ENCODE results near the gene NAT8L. TPM values are rescaled to one million over a fixed set of nuclear protein-coding genes. Genes with fewer than 3 reads are reported as not detected.

Gene NAT8L
- total and polyA plus RNA-seq, 2 of the 13 experiments (the other 11 are each of a cell fraction or from before 2014, with no cell fraction given): 2.2 to 3.3 TPM

DNA sequence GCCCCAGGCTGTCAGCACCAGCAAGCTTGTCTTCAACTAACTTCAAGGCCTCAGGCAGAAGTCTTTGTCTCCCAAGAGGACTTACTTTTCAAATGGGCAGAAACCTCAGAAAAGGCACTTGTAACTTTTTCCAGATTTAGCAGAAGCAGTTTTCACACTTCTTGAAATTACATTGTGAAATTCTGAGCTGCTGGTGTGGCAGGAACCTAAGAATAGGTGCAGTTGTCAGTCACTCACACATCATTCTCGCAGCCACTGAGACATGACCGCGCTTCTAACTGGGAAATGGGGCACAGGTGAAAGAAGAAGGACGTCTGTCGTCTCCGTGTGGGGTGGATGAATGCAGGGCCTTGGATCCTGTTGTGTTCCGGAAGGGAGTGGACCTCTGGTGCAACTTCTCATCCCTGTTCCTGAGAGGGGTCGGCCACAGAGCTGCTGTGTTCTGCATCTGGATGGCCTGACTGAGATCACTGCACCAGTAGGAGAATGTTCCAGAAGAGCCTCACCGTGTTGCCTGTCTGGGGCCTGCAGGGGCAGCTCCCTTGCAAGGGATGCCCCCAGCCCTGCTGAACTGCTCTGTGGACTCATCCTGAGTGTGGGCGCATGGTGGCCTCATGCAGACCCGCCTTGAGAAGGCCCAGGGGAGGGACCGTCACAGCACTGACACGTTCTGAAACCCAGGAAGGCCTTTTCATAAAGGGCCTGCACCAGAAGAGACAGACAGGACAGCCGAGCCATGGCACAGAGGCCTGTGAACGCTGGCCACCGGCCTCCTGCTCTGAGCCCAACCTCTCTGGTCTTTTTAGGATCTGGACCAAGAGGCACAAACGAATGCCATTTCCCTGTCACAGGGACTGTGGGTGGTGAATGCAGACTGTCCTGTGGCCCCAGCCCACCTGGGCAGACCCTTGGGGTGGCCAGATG lies 18.7 kb downstream of the NAT8L start (continued):
- TF ChIP-seq RBFOX2 (IDR thresholded peaks at IDR 0.05; ENCODE audit: low read depth, low read length): no peak
- no peak for TF ChIP-seq HIVEP1 (CRISPR knock-in tag; IDR thresholded peaks at IDR 0.05)
- TF ChIP-seq, protein P1, sequence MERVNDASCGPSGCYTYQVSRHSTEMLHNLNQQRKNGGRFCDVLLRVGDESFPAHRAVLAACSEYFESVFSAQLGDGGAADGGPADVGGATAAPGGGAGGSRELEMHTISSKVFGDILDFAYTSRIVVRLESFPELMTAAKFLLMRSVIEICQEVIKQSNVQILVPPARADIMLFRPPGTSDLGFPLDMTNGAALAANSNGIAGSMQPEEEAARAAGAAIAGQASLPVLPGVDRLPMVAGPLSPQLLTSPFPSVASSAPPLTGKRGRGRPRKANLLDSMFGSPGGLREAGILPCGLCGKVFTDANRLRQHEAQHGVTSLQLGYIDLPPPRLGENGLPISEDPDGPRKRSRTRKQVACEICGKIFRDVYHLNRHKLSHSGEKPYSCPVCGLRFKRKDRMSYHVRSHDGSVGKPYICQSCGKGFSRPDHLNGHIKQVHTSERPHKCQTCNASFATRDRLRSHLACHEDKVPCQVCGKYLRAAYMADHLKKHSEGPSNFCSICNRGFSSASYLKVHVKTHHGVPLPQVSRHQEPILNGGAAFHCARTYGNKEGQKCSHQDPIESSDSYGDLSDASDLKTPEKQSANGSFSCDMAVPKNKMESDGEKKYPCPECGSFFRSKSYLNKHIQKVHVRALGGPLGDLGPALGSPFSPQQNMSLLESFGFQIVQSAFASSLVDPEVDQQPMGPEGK (CRISPR knock-in tag; IDR thresholded peaks at IDR 0.05): no peak

DNA sequence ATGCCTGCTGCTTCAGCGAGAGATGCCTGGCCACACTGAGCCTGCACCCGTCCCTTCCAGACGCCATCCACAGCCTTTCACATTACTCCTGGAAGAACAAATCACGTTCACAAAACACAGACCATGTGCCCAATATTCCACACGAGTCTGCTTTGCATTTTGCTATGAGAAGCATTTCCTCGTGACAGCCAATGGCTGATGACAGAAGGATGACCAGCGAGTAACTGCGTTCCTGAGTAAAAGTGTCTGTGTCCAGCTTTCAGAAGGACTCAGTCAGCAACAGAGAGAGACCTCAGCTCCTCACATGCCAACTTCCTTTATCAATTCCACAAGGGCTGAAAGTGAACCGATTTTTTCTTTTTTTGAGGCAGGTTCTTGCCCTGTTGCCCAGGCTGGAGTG lies 19.5 kb downstream of the NAT8L start:
- intact Hi-C loops (cut with micrococcal nuclease; ENCODE audit: unreplicated experiment): no loop called here
- ChIA-PET CTCF (ENCODE audit: low intra/inter-chr PET ratio, low total read pairs) (no interaction called here), POLR2A (no interaction called here)
- no peak overlapping the region for H3K9ac ChIP-seq (ENCODE audit: insufficient read depth, low read depth, low read length)
- H3K4me2 ChIP-seq (ENCODE audit: low read depth, low read length): no peak overlapping the region
- no peak overlapping the region for H2AFZ ChIP-seq (ENCODE audit: low read length)
- no peak for ATAC-seq
- H3K27me3 ChIP-seq (ENCODE audit: control insufficient read depth in 1 of 2, insufficient read depth in 2 of 2, low read length in 2 of 2): peaks cover 2 to 8% of the 10 kb centered on the region in 2 experiments; a peak in 4 of 5 replicates
- no peaks in the 10 kb centered on the region for H3K36me3 ChIP-seq (replicated peaks in 1 of 2; ENCODE audit: control insufficient read depth in 1 of 2, insufficient read depth in 2 of 2, low read length in 2 of 2)
- 73% methylated on average over 9 of the region's 9 CpGs for WGBS (ENCODE audit: low lambda C conversion rate)
- no peaks in the 10 kb centered on the region for H4K20me1 ChIP-seq (ENCODE audit: insufficient read depth, low read length)
- FAIRE-seq: no peak
- no peak overlapping the region for H3K4me3 ChIP-seq (replicated peaks in 1 of 3; ENCODE audit: insufficient read depth in 1 of 3, low read depth in 2 of 3, low read length in 3 of 3)
- no peaks in the 10 kb centered on the region for H3K9me3 ChIP-seq (ENCODE audit: low read length)
- in situ Hi-C loops (cut with HindIII; ENCODE audit: extremely low pct_ligation_motif_present, low pct_unique_long_range_greater_than_20kb): no loop called here
- H3K27ac ChIP-seq (ENCODE audit: extremely low read length, insufficient read depth, low read length): no peak overlapping the region
- peaks cover 58% of the 10 kb centered on the region for H3K4me1 ChIP-seq (ENCODE audit: insufficient read depth, low read length)
- TF ChIP-seq RFX5 (IDR thresholded peaks at IDR 0.05; ENCODE audit: low read depth, low read length) (peak; percentile 53; the same call in 1 of the 2 replicates), ZNF234 (CRISPR knock-in tag; conservative IDR thresholded peaks at IDR 0.05) (no peak), ZNF629 (CRISPR knock-in tag; conservative IDR thresholded peaks at IDR 0.05) (no peak), PTBP1 (IDR thresholded peaks at IDR 0.05; ENCODE audit: low read depth, low read length, poor library complexity, severe bottlenecking) (no peak), ZNF772 (CRISPR knock-in tag; IDR thresholded peaks at IDR 0.05) (no peak), GABPA (IDR thresholded peaks at IDR 0.05; ENCODE audit: low read depth, low read length) (no peak), GABPA (CRISPR knock-in tag; IDR thresholded peaks at IDR 0.05; ENCODE audit: low read depth) (no peak), KMT2A (CRISPR knock-in tag; IDR thresholded peaks at IDR 0.05) (no peak), NCOA5 (CRISPR knock-in tag; IDR thresholded peaks at IDR 0.05) (no peak), HOXA7 (CRISPR knock-in tag; IDR thresholded peaks at IDR 0.05) (no peak)
- no peak for DNase-seq (ENCODE audit: low spot score)
- no TSS peak for BruUV-seq (replicated peaks)
- no peaks in the 10 kb centered on the region for H3K79me2 ChIP-seq (ENCODE audit: insufficient read depth, low read length)
